Esophagus muscularis mucosa (tissue), 4 donors: ENCODE data around the gene IRF9. TPM values are rescaled to one million over a fixed set of nuclear protein-coding genes. Genes with fewer than 3 reads are reported as not detected.
A peak's percentile ranks its signal among the peaks of the same experiment; 100 is the strongest.

Experiments used
- DNase-seq: peaks from one replicate; pipeline ENCODE4 v3.0.0-alpha.2; 2017; ENCODE audit errors: extremely low spot score
- H3K27ac ChIP-seq, 4 donors: fragments of 200-600 bp; sonication (generic); replicated peaks in 1 of 4; 1 replicate in 3 of 4; 2 replicates in 1 of 4; pipeline ENCODE4 v1.5.1; 2016 to 2019; ENCODE audit warnings: mild to moderate bottlenecking in 1 of 4
- H3K27me3 ChIP-seq, 4 donors: fragments of 200-600 bp; sonication (generic); one replicate each; pipeline versions ENCODE4 v1.5.1 to v1.6.0; 2016 to 2019
- H3K36me3 ChIP-seq, 4 donors: fragments of 200-600 bp; sonication (generic); one replicate each; pipeline ENCODE4 v1.5.1; 2016 to 2019
- H3K4me1 ChIP-seq, 4 donors: fragments of 200-600 bp; sonication (generic); one replicate each; pipeline ENCODE4 v1.5.1; 2016 to 2019
- H3K4me3 ChIP-seq, 4 donors: fragments of 200-600 bp; sonication (generic); 1 replicate in 2 of 4; 2 replicates in 2 of 4; pipeline ENCODE4 v1.5.1; 2016 to 2019; ENCODE audit warnings: mild to moderate bottlenecking in 4 of 4, moderate library complexity in 1 of 4
- H3K9me3 ChIP-seq, 4 donors: fragments of 200-600 bp; sonication (generic); 1 replicate in 3 of 4; 2 replicates in 1 of 4; pipeline ENCODE4 v1.5.1; 2016 to 2019
- CTCF ChIP-seq, 3 experiments: fragments of 200-600 bp in 2 of 3; fragments of 450-650 bp in 1 of 3; sonication (generic) in 2 of 3; IDR thresholded peaks; one replicate each; pipeline ENCODE4 v1.5.1; 2017 to 2019; ENCODE audit warnings: antibody characterized with exemption in 3 of 3, mild to moderate bottlenecking in 2 of 3, moderate library complexity in 1 of 3
- EP300 ChIP-seq: sonication (generic); formaldehyde crosslinking; IDR thresholded peaks from one replicate; pipeline ENCODE4 v1.6.1; 2017; ENCODE audit warnings: antibody characterized with exemption
- POLR2A ChIP-seq: fragments of 450-650 bp; IDR thresholded peaks from one replicate; pipeline ENCODE4 v1.6.1; 2017; ENCODE audit warnings: antibody characterized with exemption, moderate library complexity, mild to moderate bottlenecking, low read depth
- POLR2AphosphoS5 ChIP-seq, 2 donors: sonication (generic); formaldehyde crosslinking; IDR thresholded peaks; one replicate each; pipeline ENCODE4 v1.6.1; 2017; ENCODE audit warnings: antibody characterized with exemption in 2 of 2
- WGBS: methylation state at CpG from one replicate; pipeline ENCODE4 v1.1.5; 2018; 5-methylcytosine and 5-hydroxymethylcytosine counted together
- intact Hi-C: fragments of 100-400 bp; cut with DNase I; formaldehyde crosslinking; loops from one replicate; pipeline ENCODE4 v1.15.1; 2023
- total RNA-seq, 4 donors: library from RNA; depleted of rRNA; stranded (reverse); fragments of >200 nt; gene quantifications; one replicate each; pipeline versions ENCODE4 v1.1.0 to v1.2.1, GENCODE V29; 2016

The IRF9 gene
- total RNA-seq, 4 donors from 2014 or later, result 39.5 to 78.3 (median 63.2) TPM

- intact Hi-C loops, result loop anchor here (10.0 kb wide), 1 partner anchor 290 kb away; no protein-coding TSS in a partner anchor
- Histone ChIP-seq H3K36me3 (peaks cover 0 to 21% (median 15%) of the 10 kb centered on the region in 4 donors), H3K4me1 (peaks cover 34 to 62% (median 55%) of the 10 kb centered on the region in 4 donors)
Measured at GRCh38 chr14:24144451-24144850, 16.6 kb upstream of the IRF9 start.

GRCh38 chr14:24145219-24145618, 15.8 kb upstream of the IRF9 start:
- WGBS, result 97% methylated on average over 2 of the region's 2 CpGs
- Histone ChIP-seq H3K27ac (peak overlapping the region; percentile 88 to 94 (median 90)), H3K4me3 (no peak overlapping the region), H3K27me3 (no peaks in the 10 kb centered on the region), H3K36me3 (peaks cover 2 to 27% (median 21%) of the 10 kb centered on the region in 4 donors), H3K4me1 (peaks cover 27 to 62% (median 53%) of the 10 kb centered on the region in 4 donors), H3K9me3 (no peaks in the 10 kb centered on the region)
- no peak for DNase-seq
- TF ChIP-seq POLR2AphosphoS5 (IDR thresholded peaks at IDR 0.05), result no peak
- no peak for TF ChIP-seq CTCF (IDR thresholded peaks at IDR 0.05)
- intact Hi-C loops, result loop anchor here (10.0 kb wide), 1 partner anchor 290 kb away; no protein-coding TSS in a partner anchor

More at GRCh38 chr14:24144451-24144850, 16.6 kb upstream of the IRF9 start:
- Histone ChIP-seq H3K27ac (peak overlapping the region in 1 of 4 donors; percentile 94), H3K4me3 (no peak overlapping the region), H3K27me3 (no peaks in the 10 kb centered on the region), H3K9me3 (no peaks in the 10 kb centered on the region)
- WGBS, result 95% methylated on average over 1 of the region's 1 CpG
- DNase-seq, result no peak
- TF ChIP-seq POLR2AphosphoS5 (IDR thresholded peaks at IDR 0.05), result no peak
- no peak for TF ChIP-seq CTCF (IDR thresholded peaks at IDR 0.05)
- TF ChIP-seq POLR2A, result no peak
- no peak for TF ChIP-seq EP300

- Histone ChIP-seq H3K36me3 (peaks cover 8 to 33% (median 27%) of the 10 kb centered on the region in 4 donors), H3K27me3 (no peaks in the 10 kb centered on the region), H3K4me3 (peak overlapping the region; percentile 63 to 92 (median 78)), H3K4me1 (peaks cover 22 to 59% (median 47%) of the 10 kb centered on the region in 4 donors), H3K9me3 (no peaks in the 10 kb centered on the region), H3K27ac (peak overlapping the region; percentile 88 to 94 (median 90))
- intact Hi-C loops, result loop anchor here (10.0 kb wide), 1 partner anchor 289 kb away; no protein-coding TSS in a partner anchor
- DNase-seq, result no peak
- 17% methylated on average over 9 of the region's 9 CpGs for WGBS
- TF ChIP-seq POLR2A (no peak), EP300 (no peak), CTCF (IDR thresholded peaks at IDR 0.05) (no peak), POLR2AphosphoS5 (IDR thresholded peaks at IDR 0.05) (no peak)
Measured at GRCh38 chr14:24145690-24146452, 15.2 kb upstream of the IRF9 start.

- peaks cover 22 to 57% (median 46%) of the 10 kb centered on the region in 4 donors for H3K4me1 ChIP-seq
- WGBS, result 0% methylated on average over 15 of the region's 25 CpGs
- intact Hi-C loops, result loop anchor here (10.0 kb wide), 1 partner anchor 288 kb away; no protein-coding TSS in a partner anchor
- peak; percentile 98 for DNase-seq
- no peaks in the 10 kb centered on the region for H3K27me3 ChIP-seq
- TF ChIP-seq POLR2AphosphoS5 (IDR thresholded peaks at IDR 0.05) (peak; percentile 29 to 71), EP300 (no peak)
- peak within 1 kb of the TSS; percentile 63 to 92 (median 78) for H3K4me3 ChIP-seq
- H3K27ac ChIP-seq, result peak within 1 kb of the TSS; percentile 88 to 94 (median 90)
- peaks cover 15 to 40% (median 34%) of the 10 kb centered on the region in 4 donors for H3K36me3 ChIP-seq
- no peaks in the 10 kb centered on the region for H3K9me3 ChIP-seq
Measured at GRCh38 chr14:24146453-24146977, 14.6 kb upstream of the IRF9 start, which contains the start of gene PSME2. TSS of gene PSME2 (minus strand) at chr14:24146610. CDS start at chr14:24146581, 29 bp downstream.
